ENCODE results near the gene GTPBP1. TPM values are rescaled to one million over a fixed set of nuclear protein-coding genes. Genes with fewer than 3 reads are reported as not detected.

GTPBP1 gene
- total RNA-seq, 4 donors from 2014 or later, result 27.7 to 124 (median 36.0) TPM

- Histone ChIP-seq H3K27me3 (peaks cover 0 to 14% (median 8%) of the 10 kb centered on the region in 3 donors), H3K27ac (no peak overlapping the region), H3K9me3 (no peaks in the 10 kb centered on the region), H3K36me3 (no peaks in the 10 kb centered on the region), H3K4me3 (no peak overlapping the region), H3K4me1 (peaks cover 4 to 11% of the 10 kb centered on the region in 2 donors)
- intact Hi-C loops (cut with DNase I; ENCODE audit: low total_unique reads), result loop anchor here (10.0 kb wide), 1 partner anchor 112 kb away; the partner anchor contains the start of gene CBX6
- DNase-seq (no peak), ATAC-seq (no peak)
- TF ChIP-seq POLR2A (IDR thresholded peaks at IDR 0.05), result no peak
- TF ChIP-seq, protein P1, sequence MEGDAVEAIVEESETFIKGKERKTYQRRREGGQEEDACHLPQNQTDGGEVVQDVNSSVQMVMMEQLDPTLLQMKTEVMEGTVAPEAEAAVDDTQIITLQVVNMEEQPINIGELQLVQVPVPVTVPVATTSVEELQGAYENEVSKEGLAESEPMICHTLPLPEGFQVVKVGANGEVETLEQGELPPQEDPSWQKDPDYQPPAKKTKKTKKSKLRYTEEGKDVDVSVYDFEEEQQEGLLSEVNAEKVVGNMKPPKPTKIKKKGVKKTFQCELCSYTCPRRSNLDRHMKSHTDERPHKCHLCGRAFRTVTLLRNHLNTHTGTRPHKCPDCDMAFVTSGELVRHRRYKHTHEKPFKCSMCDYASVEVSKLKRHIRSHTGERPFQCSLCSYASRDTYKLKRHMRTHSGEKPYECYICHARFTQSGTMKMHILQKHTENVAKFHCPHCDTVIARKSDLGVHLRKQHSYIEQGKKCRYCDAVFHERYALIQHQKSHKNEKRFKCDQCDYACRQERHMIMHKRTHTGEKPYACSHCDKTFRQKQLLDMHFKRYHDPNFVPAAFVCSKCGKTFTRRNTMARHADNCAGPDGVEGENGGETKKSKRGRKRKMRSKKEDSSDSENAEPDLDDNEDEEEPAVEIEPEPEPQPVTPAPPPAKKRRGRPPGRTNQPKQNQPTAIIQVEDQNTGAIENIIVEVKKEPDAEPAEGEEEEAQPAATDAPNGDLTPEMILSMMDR (IDR thresholded peaks at IDR 0.05 in 4 of 5, conservative IDR thresholded peaks at IDR 0.05 in 1 of 5), result no peak
- in situ Hi-C loops (cut with MboI; ENCODE audit: low sequenced_read_pairs in 4 of 4), result no loop called here
Observed at GRCh38 chr22:38762551-38762983, 56.8 kb downstream of the GTPBP1 start.

DNA sequence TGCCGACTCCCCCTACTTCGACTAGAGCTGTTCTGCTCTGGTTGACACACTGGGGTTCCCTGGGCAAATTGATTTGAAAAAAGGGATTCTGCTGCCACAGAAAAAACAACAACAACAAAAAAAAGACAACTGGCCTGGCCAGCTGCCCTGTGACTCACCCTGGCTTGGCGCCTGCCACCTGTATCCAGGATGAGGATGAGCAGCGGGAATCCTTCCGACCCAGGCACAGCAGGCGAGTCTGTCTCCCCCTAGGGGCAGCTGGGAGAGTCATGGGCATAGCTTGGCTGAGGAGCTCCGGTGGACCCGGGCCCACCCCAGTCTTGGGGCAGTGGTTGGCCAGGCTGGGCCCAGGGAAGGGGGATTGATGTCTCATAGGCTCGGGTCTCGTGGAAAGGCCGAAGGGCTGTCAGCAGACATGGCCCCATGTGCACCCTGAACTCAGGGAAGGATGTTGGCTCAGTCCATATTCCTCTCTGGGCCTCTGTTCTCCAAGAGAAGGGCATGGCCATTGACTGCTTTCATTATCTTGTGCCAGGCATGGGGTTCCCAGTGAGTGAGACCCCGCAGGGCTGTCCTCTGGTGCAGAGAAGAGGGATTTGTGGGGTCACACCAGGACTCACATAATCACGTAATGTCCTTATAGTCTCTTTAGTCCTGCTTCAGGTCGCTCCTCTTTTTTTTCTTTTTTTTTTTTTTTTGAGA, 60.5 kb downstream of the GTPBP1 start:
- H3K4me1 ChIP-seq, result peaks cover 4 to 11% of the 10 kb centered on the region in 2 donors
- no peak overlapping the region for H3K4me3 ChIP-seq
- intact Hi-C loops (cut with DNase I; ENCODE audit: low total_unique reads), result loop anchor here (1.0 to 10.0 kb wide), 3 partner anchors 33 to 109 kb away; partner anchors contain the start of genes CBX6 and NPTXR
- peaks cover 0 to 14% (median 8%) of the 10 kb centered on the region in 3 donors for H3K27me3 ChIP-seq
- H3K9me3 ChIP-seq, result no peaks in the 10 kb centered on the region
- H3K27ac ChIP-seq, result no peak overlapping the region
- TF ChIP-seq, protein P1 (IDR thresholded peaks at IDR 0.05 in 4 of 5, conservative IDR thresholded peaks at IDR 0.05 in 1 of 5), result peak; percentile 58 to 81 (median 75)
- TF ChIP-seq POLR2A (IDR thresholded peaks at IDR 0.05), result no peak
- DNase-seq, result peak; percentile 68 to 71
- peak; percentile 76 to 79 for ATAC-seq
- H3K36me3 ChIP-seq, result no peaks in the 10 kb centered on the region
- in situ Hi-C loops (cut with MboI; ENCODE audit: low sequenced_read_pairs in 4 of 4), result no loop called here

DNA sequence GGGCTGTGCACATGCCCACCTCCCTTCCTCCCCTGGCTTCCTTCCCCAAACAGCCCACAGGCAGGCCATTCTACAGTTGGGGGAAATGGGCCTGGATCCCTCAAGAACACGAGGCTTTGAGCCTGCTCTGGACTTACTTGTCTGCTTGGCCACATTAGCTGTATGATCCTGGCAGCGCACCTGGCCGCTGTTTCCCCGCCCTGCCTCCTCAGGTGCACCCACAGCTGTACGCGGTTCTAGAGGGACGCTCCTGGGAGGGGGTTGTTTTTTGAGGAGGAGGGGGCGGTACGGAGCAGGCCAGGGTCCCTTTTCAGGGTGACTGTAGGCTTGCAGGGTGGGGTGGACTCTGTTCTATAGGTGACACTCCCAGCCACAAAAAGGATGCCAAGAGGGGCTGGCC, 61.6 kb downstream of the GTPBP1 start:
- in situ Hi-C loops (cut with MboI; ENCODE audit: low sequenced_read_pairs in 4 of 4), result no loop called here
- Histone ChIP-seq H3K9me3 (no peaks in the 10 kb centered on the region), H3K4me1 (peaks cover 4 to 11% of the 10 kb centered on the region in 2 donors), H3K27me3 (peaks cover 0 to 14% (median 8%) of the 10 kb centered on the region in 3 donors), H3K36me3 (no peaks in the 10 kb centered on the region), H3K4me3 (no peak overlapping the region), H3K27ac (no peak overlapping the region)
- TF ChIP-seq, protein P1 (IDR thresholded peaks at IDR 0.05 in 4 of 5, conservative IDR thresholded peaks at IDR 0.05 in 1 of 5), result no peak
- no peak for TF ChIP-seq POLR2A (IDR thresholded peaks at IDR 0.05)
- intact Hi-C loops (cut with DNase I; ENCODE audit: low total_unique reads), result loop anchor here (5.0 to 10.0 kb wide), 2 partner anchors 75 to 107 kb away; partner anchors contain the start of genes CBX6 and NPTXR
- DNase-seq (no peak), ATAC-seq (no peak)

GRCh38 chr22:38768036-38768435, 62.3 kb downstream of the GTPBP1 start:
- H3K9me3 ChIP-seq, result no peaks in the 10 kb centered on the region
- no peak for DNase-seq
- H3K36me3 ChIP-seq, result no peaks in the 10 kb centered on the region
- in situ Hi-C loops (cut with MboI; ENCODE audit: low sequenced_read_pairs in 4 of 4) (no loop called here), intact Hi-C loops (cut with DNase I; ENCODE audit: low total_unique reads) (loop anchor here (5.0 to 10.0 kb wide), 2 partner anchors 74 to 107 kb away; partner anchors contain the start of genes CBX6 and NPTXR)
- H3K4me3 ChIP-seq, result no peak overlapping the region
- H3K27ac ChIP-seq, result no peak overlapping the region
- TF ChIP-seq, protein P1 (IDR thresholded peaks at IDR 0.05 in 4 of 5, conservative IDR thresholded peaks at IDR 0.05 in 1 of 5), result no peak
- no peak for TF ChIP-seq POLR2A (IDR thresholded peaks at IDR 0.05)
- peaks cover 4 to 11% of the 10 kb centered on the region in 2 donors for H3K4me1 ChIP-seq
- ATAC-seq, result no peak
- peaks cover 0 to 14% (median 8%) of the 10 kb centered on the region in 3 donors for H3K27me3 ChIP-seq

Data from gastrocnemius medialis (tissue), 4 donors.